ENCODE results near the gene TRPV4.
"Not testable (repeated sequence)": the region's sequence is repeated elsewhere in the genome, so short reads cannot be mapped to it uniquely, and the experiment has no call there.

The TRPV4 gene

GRCh38 chr12:109858764-109859163, 25.6 kb upstream of the TRPV4 start:
- DNase-seq: no peak

- no peak for DNase-seq
These were observed 24.5 kb upstream of the TRPV4 start for GRCh38 chr12:109857715-109858114.

- DNase-seq: no peak
These were observed 22.2 kb upstream of the TRPV4 start for GRCh38 chr12:109855377-109855776.

GRCh38 chr12:109850518-109850917, 17.3 kb upstream of the TRPV4 start:
- not testable (repeated sequence) for DNase-seq

GRCh38 chr12:109847142-109847735, 14.0 kb upstream of the TRPV4 start:
- DNase-seq: peak; percentile 55

GRCh38 chr12:109845824-109846205, 12.6 kb upstream of the TRPV4 start:
- DNase-seq: no peak

GRCh38 chr12:109844983-109845823, 12.0 kb upstream of the TRPV4 start:
- peak; percentile 85 for DNase-seq

GRCh38 chr12:109844091-109844490, 10.9 kb upstream of the TRPV4 start:
- DNase-seq: no peak

- no peak for DNase-seq
These were observed 8.8 kb upstream of the TRPV4 start for GRCh38 chr12:109842021-109842420.

- DNase-seq: no peak
These were observed 8.2 kb upstream of the TRPV4 start for GRCh38 chr12:109841356-109841755.

GRCh38 chr12:109840305-109841074, 7.3 kb upstream of the TRPV4 start:
- DNase-seq: no peak

- no peak for DNase-seq
These were observed 6.2 kb upstream of the TRPV4 start for GRCh38 chr12:109839444-109839843.

- no peak for DNase-seq
These were observed 3.7 kb upstream of the TRPV4 start for GRCh38 chr12:109836916-109837315.

GRCh38 chr12:109835827-109836226, 2.6 kb upstream of the TRPV4 start:
- no peak for DNase-seq

- no peak for DNase-seq
These were observed 474 bp downstream of the TRPV4 start for GRCh38 chr12:109832541-109833306.

- DNase-seq: no peak
These were observed 1.3 kb downstream of the TRPV4 start for GRCh38 chr12:109831929-109832328.

GRCh38 chr12:109831365-109831764, 1.8 kb downstream of the TRPV4 start:
- DNase-seq: no peak

GRCh38 chr12:109830718-109831117, 2.5 kb downstream of the TRPV4 start:
- DNase-seq: no peak

GRCh38 chr12:109830267-109830666, 2.9 kb downstream of the TRPV4 start:
- DNase-seq: no peak

GRCh38 chr12:109829667-109830066, 3.5 kb downstream of the TRPV4 start:
- DNase-seq: no peak

GRCh38 chr12:109828754-109829511, 4.3 kb downstream of the TRPV4 start:
- DNase-seq: no peak

All from hematopoietic multipotent progenitor cell treated with erythropoietin and hydrocortisone succinate and interleukin-3 and kit ligand, for 8 days (in vitro differentiated cells).